AG09319 (cell line): ENCODE data around the gene TRAF1.

ENCODE experiments used
- DNase-seq: peaks from one replicate; pipeline ENCODE4 v3.0.0-alpha.2; 2010; ENCODE audit warnings: low read depth; ENCODE audit errors: extremely low read depth
- CTCF ChIP-seq: IDR thresholded peaks from 2 replicates; pipeline ENCODE4 v1.5.1; 2011; ENCODE audit warnings: low read depth, mild to moderate bottlenecking, inconsistent platforms, low read length, moderate library complexity

Gene TRAF1

GRCh38 chr9:120928483-120929228, 2.1 kb upstream of the TRAF1 start:
- DNase-seq, result no peak
- TF ChIP-seq CTCF, result no peak

GRCh38 chr9:120928015-120928482, 1.5 kb upstream of the TRAF1 start:
- TF ChIP-seq CTCF, result no peak
- DNase-seq, result no peak

GRCh38 chr9:120927269-120928014, 846 bp upstream of the TRAF1 start:
- DNase-seq, result no peak

GRCh38 chr9:120925535-120926396, 830 bp downstream of the TRAF1 start:
- DNase-seq, result no peak
- no peak for TF ChIP-seq CTCF

More at GRCh38 chr9:120927269-120928014, 846 bp upstream of the TRAF1 start:
- TF ChIP-seq CTCF, result no peak

GRCh38 chr9:120924698-120925534, 1.7 kb downstream of the TRAF1 start:
- no peak for TF ChIP-seq CTCF
- no peak for DNase-seq

GRCh38 chr9:120923620-120924328, 2.8 kb downstream of the TRAF1 start:
- DNase-seq, result no peak
- no peak for TF ChIP-seq CTCF
